Measurements from ENCODE around the gene FSHR.

FSHR gene

DNA sequence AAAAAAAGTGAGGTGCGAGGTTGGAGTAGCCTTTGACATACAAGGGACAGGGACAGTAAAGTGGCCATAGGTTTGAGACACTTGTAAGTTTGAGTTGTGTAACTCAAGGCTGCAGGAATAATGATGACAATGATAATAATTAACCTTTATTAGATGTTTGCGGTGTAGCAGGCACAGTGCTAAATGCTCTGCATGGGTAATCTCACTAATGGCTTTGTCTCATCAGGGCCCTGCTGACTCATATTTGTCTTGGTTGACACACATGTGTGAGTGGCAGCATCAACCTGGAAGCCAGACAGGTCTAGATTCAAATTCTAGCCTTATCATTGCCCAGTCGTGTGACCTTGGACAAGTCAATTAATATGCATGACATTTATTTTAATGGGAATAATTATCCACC lies 126.2 kb downstream of the FSHR start:
- no peak for DNase-seq

GRCh38 chr2:49026706-49027105 lies 127.6 kb downstream of the FSHR start:
- no peak for DNase-seq

DNA sequence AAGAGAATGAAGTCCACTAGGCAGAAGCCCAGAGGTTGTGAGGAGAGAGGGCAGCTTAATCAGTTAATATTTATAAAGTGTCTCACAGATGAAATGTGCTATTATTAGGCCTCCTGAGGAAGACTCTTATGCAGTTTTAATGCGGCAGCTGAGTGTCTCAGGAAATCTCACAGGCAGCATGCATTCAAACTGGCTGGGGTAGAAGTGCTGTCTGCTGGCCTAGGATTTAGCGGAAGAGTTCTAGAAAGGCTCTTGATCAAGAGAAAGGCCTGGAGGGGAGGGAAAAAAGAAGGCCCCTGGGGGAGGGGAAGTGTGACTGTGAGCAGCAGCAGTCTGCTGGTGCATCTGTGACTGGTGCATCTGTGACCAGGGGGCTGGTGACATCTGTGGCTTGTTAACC lies 133.0 kb downstream of the FSHR start:
- DNase-seq, result no peak

DNA sequence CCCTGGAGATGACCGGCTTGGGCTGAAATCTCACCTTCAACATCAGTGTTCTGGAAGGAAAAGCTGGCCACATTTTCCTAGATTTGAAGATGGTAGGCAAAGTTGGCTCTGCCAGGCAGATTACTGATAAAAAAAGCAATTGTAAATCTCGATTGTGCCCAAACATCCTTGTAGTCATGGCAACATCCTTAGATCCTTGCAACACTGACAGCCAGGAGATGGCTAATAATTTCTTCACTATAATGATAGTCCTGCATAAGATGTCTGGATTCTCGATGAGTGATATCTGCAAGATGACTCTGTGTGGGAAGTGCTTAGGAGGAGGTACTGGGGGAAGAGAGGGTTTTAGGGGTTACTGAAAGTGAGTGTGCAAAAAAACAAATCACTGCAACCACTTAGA lies 149.1 kb downstream of the FSHR start:
- no peak for DNase-seq

DNA sequence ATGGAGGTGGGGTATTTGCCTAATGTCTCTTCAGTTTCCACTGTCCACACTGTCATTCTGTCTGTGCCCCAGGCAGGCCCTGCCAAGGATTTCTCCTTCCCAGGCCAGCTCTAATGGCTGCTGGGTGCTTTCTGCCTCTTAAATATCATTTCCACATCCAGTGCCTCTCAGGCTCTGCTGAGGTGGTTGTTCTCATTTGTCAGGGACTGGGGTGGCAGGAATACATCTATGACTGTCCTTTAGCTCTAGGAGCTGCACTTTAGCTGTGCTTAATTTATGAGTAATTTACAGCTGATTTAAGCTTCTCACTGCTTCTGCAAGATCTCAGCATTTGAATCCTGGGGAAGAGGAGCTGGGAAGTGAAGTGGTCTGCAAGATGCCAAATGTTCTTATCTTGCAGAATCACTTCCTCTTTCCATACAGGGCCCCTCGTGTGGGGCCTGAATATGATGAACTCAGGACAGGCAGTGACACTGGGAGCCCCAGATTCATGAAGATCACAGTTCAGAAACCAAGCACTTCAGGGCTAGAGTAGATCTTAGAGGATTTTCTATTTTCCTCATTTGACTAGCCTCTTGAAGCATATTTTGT lies 150.2 kb downstream of the FSHR start:
- no peak for DNase-seq

DNA sequence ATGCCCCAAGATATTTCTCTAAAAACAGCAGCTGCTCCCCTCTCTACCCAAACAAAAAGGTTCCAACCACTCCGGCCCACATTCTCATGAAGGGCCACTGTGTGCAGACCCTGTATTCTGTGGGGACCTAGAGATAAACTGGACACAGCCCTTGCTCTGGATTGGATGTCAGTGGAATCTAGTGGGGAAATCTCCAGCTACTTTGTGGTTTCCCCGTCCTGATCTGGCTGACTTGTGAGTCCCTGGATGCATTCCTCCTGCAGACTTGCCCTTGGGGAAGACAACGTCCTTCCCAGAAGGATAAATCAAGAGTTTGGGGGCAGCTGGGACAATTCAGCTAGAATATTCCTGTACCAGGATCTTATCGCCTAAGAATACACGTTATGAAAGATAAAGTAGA lies 151.1 kb downstream of the FSHR start:
- DNase-seq, result no peak

DNA sequence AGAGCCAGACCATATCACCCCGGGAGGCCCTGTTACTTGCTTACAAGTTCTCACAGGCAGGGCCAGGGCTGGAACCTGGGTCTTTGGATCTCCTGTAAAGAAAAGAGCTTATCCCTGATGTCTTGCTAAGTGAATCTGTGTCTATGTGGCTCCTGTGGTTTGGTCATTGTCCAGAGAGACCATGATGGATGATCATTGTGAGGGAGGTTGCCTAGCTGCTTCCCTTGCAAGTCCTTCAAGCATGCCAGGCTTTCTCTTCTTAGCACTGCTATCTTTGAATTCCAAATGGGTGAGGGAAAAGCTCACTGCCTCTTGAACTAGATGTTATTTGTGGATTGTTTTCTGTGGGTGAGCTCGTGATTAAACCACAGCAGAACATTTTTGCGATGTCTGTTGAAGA lies 151.6 kb downstream of the FSHR start:
- no peak for DNase-seq

DNA sequence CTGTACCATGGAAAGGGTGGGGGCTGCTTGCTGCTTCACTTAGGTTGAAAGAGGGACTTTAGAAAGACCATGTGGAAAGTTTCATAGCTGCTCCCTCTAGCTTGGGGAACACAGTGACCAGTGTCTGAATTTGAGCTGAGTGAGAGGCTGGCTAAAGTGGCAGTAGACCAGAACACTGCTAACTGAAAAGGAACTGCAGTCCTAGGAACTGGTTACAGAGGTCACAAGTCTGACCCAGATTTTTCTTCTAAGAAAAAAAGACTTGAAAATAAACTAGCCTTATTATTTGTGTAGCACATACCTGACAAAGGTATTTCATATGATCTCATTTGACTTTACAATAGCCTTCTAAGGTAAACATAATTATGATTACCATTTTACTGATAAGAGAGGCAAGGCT lies 153.6 kb downstream of the FSHR start:
- DNase-seq, result no peak

DNA sequence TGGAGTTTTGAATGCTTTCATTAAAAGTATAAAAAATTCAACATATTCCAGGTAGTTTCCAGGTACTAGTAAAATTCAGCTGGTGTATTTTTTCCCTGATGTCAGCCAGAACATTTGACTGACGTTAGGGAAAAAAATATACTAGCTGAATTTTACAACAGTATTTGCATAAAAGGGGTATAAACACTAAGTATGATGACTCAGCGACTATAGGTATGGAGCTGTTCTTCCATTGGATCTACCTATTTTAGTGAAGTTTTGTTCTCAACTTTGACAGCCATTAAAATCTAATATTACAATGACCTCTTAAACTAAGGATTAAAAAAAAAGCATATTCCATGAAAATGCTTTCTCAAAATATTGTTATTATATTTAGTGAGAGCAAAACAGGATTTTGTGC lies 155.9 kb downstream of the FSHR start:
- DNase-seq, result no peak

DNA sequence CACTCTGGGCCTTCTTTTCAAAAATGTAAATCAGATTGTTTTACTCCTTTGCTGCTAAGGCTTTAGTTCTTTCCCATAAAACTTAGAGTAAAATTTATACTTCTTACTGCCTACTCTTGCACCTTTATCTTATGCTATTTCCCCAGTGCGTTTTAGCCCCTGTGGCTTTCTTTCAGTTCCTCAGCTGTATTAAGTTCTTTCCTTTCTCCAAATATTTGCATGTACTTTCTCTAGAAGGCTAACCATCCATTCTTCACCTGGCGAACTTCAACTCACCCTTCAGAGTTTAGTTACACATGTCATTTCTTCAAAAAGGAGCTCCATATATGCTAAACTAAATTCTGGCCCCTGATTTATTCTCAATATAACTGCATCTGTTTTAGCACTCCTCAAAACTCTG lies 160.7 kb downstream of the FSHR start:
- no peak for DNase-seq

DNA sequence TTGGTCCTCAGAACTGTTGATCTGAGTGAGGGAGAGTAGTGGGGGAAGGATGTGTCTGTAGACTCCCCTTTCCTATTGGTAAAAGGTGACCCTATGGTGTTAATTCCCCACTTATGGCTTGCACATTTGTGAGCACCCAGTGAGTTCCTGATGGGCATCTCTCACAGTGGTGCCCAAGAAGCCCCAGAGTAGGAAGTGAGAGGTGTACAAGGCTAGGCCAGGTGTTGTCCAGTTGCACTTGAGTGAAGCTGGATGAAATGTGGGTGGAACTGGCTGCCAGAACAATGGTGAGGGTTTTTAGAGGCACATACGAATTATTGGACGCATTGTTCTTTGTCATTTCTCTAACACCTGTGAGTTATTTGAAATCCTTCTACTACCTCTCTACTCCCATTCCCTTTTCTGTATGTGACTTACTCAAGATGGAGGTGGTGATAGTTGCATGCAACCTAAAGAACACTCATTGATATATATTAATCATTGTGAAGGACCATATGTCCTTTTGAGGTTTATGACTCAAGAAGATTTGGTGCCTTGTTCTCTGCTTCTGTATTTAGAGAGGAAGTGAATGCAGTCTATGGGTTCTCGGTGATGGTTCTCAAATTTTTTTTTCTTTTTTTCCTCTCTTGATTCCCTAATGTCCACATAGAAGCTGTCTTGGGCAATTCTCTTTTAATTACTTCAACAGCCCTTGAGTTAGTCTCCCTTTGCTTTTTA lies 162.7 kb downstream of the FSHR start:
- no peak for DNase-seq

DNA sequence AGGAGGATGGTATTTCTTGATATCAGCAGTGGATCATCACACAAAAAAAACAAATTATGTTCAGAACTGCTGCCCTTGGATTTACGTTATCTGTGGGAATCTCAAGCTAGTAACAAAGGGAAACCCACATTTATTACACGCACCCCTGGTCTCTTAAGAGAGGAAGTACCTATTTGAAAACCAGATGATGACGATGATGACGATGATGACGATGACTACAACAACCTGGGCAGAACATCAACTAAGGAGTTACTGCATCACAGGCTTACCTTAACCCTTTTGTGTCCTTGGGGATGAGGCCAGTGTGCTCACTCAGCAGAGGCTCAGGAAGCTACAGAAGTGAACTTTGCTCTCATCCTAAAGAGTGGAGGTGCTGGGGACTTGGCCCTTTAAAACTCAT lies 169.4 kb downstream of the FSHR start:
- no peak for DNase-seq

GRCh38 chr2:48983551-48983950 lies 170.8 kb downstream of the FSHR start:
- no peak for DNase-seq

DNA sequence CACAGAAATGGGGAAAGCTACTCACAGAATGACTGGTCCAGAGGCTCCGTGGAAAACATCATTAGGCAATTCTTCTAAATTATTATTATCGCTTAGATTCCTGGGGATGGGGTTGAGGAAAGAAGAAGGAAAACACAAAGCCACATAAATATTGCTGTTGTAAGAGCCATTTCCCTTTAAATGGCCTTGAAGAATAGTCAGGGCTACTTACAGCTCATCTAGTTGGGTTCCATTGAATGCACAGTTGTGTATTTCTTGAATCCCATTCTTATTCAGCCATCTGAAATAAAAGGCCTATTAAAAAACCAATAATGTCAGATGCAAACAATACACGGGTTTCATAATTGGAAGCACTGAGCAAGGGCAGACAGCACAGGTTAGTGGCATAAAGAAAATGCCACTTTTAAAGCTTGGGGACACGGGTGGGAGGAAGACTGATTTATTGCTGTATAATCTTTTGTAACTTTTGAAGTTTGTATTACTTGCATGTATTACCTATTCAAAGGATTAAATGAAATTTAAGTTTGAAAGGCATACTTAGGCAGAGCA lies 171.4 kb downstream of the FSHR start:
- DNase-seq, result no peak

- no peak for DNase-seq
Observed at GRCh38 chr2:48980846-48981245, 173.5 kb downstream of the FSHR start.

DNA sequence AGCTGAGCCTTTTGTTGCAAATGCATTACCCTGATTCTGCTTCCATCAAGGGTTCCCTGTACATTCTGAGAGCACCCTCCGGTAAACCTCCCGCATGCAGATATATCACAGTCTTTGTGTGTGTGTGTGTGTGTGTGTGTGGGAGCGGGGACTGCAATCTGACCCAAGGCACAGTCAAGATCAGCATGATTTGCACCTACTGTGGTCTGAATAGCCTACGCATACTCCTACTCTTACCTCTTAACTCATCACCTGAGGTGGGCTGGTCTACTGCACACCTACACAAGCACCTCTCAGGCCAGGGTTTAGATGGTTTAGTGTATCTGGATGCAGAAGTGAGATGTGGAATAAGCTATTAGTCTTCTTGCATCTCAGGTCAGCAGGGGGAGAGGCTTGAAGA lies 174.6 kb downstream of the FSHR start:
- DNase-seq, result no peak

DNA sequence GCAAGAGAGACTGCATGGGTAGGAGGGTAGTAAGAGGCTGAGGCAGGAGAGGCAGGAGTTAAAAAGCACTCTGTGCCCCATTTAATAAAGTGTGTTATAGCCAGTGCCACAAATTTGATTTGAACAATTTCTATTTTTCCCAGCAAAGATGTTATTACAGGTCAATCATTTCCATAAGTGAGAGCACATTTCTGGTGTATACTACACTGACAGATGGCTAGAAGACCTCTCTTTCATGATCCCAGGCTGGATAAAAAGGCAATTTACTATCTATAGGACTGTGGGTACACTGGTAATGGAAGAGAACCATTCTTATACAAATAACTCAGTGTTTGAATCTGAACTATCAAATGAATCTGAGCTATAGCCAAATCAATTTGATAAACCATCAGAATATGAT lies 176.2 kb downstream of the FSHR start:
- DNase-seq, result no peak

DNA sequence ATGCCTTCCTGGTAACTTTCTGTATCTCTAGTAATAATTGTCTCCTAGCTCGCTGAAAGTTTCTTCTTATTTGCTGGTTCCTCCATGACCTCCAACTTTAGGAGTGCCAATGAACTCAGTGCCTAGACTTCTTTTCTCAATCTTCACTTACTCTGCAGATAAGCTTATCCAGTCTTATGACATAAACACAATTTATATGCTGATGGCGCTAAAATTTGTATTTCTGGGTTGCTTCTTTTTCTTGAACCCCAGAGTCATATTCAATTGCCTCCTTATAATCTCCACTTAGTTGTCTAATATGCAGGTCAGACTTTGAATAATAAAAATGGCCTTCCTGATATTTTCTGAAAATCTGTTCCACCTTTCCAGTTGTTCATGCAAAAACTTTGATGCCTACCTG lies 182.5 kb downstream of the FSHR start:
- DNase-seq, result no peak

DNA sequence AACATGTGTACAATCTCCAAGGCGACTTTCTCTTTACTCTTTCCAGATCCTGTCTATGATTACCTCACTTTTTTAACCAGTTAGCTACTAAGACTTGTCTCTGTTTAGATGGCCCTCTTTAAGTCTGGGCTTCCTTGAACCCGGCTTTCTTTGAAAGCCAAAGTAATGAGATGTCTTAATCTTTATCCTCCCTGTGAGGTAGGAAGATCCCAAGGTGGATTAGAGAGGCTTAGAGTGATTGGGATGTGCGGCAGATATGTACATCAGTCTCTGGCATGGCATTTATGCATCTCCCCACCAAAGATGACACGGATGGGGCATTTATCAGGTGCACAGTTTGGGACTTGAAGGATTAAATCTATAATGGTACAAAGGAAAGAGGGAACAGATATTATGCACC lies 186.3 kb downstream of the FSHR start:
- no peak for DNase-seq

DNA sequence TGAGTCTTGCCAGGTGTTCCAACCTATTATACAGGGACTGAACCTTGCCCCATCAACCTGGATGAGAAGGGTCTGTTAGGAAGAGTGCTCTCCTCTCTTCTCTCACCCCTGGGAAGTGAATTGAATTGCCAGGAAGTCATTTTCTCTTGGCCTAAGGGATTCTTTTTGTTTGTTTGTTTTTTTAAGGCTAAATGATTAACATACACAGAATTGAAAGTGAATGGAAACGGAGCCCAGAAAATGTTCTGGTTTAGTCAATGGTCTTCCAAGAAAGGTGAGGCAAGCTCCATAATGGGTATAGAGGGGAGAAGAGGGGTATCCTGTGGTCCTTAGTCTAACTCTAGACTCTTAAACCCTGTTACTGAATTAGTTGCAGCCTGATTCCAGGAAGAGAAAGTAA lies 189.1 kb downstream of the FSHR start:
- no peak for DNase-seq

DNA sequence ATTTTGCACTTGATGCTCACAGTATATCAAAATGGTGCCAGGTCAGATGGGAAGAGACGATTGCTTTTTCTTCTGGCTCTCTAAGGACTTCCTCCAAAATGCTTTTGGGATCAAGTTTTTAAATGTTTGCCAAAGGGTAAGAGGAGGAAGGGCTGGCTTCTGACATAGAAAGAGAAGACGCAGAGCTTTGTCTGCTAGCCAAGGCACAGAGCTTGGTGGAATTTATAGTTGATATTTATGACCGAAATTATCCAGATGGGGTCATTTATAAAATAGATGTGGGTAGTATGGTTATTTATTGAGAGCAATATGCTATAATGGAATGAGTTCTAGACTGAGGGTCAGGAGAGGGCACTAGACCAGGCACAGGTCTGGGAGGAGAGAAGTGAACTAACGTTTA lies 193.3 kb downstream of the FSHR start:
- DNase-seq, result no peak

DNA sequence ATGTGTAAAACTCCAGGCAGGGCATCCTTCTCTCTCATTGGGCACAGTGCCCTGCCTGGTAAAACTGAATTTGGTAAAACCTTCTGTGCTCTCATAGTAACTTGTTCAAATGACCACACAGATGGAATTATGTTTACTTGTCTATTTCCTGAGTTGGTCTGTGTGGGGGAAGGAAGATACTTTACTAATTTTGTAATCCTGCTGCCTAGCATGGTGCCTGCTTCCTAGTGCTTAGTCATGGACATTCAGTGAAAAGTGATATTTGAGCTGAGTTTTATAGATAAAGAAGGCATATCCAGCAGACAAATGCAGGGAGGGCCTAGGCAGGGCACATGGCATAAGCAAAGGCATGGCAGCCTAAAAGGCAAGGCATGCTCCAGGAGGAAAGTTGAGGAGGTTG lies 199.4 kb downstream of the FSHR start:
- DNase-seq, result no peak

DNA sequence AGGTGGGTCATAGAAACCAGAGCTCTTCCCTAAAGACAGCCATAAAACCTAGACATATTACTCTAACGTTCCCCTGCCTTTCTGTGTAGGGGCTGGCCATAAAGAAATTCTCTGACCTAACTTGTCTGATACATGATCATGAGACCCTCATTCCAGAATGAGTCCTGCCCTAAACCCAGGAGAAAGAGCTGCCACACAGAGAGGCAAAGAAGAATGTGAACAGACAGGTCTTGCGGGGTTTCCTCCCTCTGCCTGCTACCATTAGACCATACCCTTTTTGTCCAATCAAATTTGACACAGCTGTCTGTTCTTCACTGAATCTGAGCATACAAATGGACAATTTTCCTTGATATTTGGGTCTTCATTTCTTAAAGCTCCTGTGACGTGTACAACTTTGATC lies 200.0 kb downstream of the FSHR start:
- DNase-seq, result no peak

DNA sequence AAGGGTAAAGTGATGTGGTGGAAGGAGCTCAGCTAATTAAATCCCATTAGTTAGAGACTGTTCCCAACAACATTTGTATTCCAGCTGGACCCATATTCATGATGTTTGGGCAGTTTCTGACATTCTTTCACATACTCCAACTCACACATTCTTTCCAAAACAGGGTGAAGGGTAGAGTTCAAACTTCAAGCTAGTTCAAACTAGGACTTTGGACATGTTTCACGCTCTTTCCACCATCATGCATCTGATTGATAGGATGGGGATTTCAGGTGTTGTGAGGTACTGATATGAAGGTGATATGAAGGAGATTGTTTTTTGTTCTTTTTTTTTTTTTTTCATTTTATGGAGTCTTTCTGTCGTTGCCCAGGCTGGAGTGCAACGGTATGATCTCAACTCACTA lies 201.7 kb downstream of the FSHR start:
- DNase-seq, result no peak

DNA sequence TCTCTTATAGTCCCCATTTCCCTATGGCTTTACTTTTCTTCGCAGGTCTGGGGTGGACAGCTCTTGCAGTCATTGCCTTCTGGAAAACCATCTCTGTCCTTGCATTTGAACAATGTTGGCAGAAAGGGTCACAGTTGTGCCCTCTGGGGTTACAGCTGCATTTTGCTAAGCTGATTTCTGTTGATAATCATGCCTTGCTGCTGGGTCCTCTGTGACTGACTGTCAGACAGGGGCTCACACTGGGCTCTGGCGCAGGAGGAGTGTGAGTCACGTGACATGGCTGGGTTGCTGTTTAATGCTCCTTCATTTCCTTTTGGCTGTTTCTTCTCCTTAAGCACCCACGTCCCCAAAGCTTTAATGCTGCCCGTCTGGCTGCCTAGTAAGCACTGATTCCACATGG lies 202.2 kb downstream of the FSHR start:
- no peak for DNase-seq

Measured in NCI-H1436 treated with DMSO at 0.1 percent for 48 hours (cell line).